ENCODE measurements around the gene LINGO3.

GRCh38 chr19:2320939-2321338 lies 13.0 kb upstream of the LINGO3 start:
- TF ChIP-seq CTCF (IDR thresholded peaks at IDR 0.05) (no peak), POLR2A (IDR thresholded peaks at IDR 0.05) (no peak)
